Activated CD4-positive, alpha-beta T cell treated with anti-CD3 and anti-CD28 coated beads for 24 hours (primary cell): ENCODE measurements around the gene NPIPA8.
"Not testable (repeated sequence)": the region's sequence is repeated elsewhere in the genome, so short reads cannot be mapped to it uniquely, and the experiment has no call there.

ENCODE experiments used
- DNase-seq, 2 donors: peaks; one replicate each; pipeline ENCODE4 v3.0.0-alpha.2; 2020; ENCODE audit warnings: low read depth in 2 of 2

NPIPA8 gene

DNA sequence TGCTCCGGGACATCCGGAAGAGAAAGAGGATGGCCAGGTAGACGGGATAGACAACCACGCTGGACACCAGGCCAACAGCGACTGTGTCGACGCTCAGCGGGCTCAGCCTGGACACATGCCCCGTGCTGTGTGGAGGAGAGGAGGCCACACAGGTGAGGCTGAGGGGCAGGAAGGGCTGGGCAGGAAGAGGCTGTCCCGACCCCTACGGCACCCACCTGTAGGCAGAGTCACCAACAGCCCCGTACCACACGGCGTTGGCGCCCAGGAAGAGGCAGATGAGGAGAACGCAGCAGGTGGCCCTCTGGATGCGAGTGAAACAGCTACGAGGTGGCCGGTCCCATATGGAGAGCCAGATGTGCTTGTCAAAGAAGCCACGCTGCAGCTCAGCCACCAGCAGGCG is at the start of gene NPIPA8:
Gene NPIPA8, minus strand, starts transcription at position 101 of the 400 bp plus-strand sequence. CDS start 4,074 bp downstream, outside the sequence.
- not testable (repeated sequence) for DNase-seq

GRCh38 chr16:18385285-18385684 is 48.7 kb upstream of the NPIPA8 start:
- not testable (repeated sequence) for DNase-seq

GRCh38 chr16:18384869-18385268 is 48.3 kb upstream of the NPIPA8 start:
- not testable (repeated sequence) for DNase-seq

DNA sequence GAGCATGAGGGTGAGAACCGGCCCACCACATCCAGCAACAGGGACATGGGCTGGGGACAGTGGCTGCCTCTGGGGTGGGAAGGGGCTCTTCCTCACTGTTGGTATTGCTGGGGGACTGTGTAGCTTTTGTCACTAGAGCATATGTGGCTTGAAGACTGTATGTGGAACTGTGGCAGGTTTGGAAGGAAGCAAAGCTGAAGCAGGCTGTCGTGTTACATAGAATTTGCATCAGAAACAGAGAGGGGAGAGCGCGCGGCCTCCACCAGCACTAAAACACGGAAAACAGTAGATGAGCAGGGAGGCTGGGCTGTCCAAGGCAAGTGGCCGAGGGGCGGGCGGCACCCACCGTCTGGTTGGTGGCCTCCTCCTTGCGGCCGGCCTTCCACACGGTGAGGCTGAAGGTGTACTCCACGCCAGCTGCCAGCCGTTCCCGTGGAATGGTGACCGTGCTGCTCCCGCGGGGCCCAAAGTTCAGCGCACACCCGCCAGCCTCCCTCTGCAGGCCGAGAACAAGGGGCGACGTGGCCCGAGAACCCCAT is 47.6 kb upstream of the NPIPA8 start:
- DNase-seq: not testable (repeated sequence)

- DNase-seq: not testable (repeated sequence)
Measured at GRCh38 chr16:18382696-18383095, 46.2 kb upstream of the NPIPA8 start.

DNA sequence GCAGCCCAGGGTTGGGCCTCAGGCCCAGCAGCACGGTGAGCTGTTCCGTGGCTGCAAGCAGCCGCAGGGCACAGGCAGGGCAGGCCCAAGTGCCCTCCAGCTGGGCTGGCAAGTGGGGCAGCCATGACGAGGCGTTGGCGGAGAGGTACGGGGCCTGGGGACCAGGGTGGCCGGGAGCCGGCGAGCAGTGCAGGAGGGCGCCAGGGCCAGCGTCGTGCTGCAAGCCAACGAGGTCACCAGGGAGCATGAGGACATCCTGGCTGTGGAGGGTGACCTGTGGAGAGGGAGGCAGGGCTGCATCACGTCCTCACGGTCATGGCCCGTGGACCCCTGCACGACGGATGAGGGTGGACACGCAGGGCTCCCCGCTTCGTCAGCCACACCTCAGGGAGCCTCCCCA is 11.2 kb upstream of the NPIPA8 start:
- not testable (repeated sequence) for DNase-seq

DNA sequence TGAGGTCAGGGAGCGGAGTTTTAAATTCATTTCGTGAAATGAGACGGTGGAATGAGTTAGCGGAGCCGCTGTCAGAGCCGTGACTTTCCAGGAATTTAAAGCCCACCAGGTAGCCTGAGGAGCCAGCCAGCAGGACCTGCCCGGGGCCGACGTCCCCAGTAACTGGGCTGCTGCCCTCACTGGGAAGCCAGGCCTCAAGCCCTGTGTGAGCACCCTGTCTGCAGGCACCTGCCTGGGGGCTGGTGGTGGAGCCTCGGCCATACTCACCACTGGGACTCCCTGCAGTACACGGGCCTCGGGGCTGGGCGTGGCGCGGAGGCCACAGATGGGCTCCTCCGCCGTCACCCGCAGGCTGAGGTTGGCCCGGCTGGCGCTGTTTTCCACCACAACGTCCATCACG is 10.5 kb upstream of the NPIPA8 start:
- not testable (repeated sequence) for DNase-seq

GRCh38 chr16:18344634-18345033 is 8.1 kb upstream of the NPIPA8 start:
- not testable (repeated sequence) for DNase-seq

- DNase-seq: not testable (repeated sequence)
Measured at GRCh38 chr16:18341986-18342385, 5.5 kb upstream of the NPIPA8 start.

- DNase-seq: not testable (repeated sequence)
Measured at GRCh38 chr16:18341417-18341960, 5.0 kb upstream of the NPIPA8 start.

DNA sequence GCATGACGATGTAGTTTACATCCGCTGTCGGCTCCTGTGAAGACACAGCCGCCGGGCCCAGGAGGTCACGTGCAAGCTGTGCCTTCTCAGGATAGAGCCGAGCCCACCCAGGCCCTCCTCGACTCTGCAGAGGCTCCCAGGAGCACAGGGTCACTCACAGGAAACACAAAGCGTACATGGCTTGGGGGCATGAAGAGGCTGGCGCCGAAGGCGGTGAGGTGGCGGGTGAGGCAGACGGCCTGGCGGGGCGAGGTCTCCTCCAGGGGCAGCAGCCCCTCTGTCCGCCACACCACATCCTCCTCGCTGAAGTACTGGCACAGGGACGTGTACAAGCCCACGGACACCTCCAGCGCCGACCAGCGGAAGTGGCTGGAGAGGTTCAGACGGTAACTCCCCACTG is 2.7 kb upstream of the NPIPA8 start:
- not testable (repeated sequence) for DNase-seq

DNA sequence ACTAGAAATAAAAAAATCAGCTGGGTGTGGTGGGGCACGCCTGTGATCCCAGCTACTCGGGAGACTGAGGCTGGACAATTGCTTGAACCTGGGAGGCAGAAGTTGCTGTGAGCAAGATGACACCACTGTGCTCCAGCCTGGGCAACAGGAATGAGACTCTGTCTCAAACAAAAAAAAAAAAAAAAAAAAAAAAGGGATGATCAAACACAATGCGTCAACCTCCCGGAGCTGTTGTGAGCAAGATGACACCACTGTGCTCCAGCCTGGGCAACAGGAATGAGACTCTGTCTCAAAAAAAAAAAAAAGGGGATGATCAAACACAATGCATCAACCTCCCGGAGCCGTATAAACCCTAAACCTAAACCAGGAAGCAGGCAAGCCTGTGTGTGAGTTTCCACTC is 24.7 kb downstream of the NPIPA8 start:
- not testable (repeated sequence) for DNase-seq

- DNase-seq: not testable (repeated sequence)
Measured at GRCh38 chr16:18309159-18309558, 27.4 kb downstream of the NPIPA8 start.

DNA sequence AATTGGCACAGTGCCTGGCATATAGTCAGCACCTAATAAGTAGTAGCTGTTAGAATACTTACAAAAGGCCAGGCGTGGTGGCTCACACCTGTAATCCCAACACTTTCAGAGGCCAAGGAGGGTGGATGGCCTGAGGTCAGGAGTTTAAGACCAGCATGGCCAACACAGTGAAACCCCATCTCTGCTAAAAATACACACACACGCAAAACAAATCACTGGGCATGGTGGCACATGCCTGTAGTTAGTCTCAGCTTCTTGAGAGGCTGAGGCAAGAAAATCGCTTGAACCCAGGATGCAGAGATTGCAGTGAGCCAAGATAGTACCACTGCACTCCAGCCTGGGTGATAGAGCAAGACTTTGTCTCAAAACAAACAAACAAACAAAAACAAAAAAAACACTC is 29.3 kb downstream of the NPIPA8 start:
- not testable (repeated sequence) for DNase-seq

DNA sequence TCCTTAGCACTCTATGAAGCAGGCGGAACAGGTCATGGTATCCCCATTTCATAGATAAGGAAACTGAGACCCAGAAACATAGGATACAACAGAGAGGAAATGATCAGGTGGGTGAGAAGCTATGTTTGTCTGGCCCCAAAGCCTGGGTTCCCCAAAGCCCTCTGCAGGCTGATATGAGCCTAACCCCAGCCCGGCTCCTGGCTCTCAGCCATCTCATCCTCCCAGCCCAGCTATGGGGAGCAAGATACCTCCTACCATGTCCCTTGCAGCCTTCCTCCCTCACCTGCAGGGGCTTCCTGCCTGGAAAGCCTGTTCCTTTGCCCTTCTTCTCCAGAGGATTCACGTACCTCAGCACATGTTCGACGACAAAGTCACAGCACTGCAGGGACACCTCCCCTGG is 30.5 kb downstream of the NPIPA8 start:
- DNase-seq: not testable (repeated sequence)

DNA sequence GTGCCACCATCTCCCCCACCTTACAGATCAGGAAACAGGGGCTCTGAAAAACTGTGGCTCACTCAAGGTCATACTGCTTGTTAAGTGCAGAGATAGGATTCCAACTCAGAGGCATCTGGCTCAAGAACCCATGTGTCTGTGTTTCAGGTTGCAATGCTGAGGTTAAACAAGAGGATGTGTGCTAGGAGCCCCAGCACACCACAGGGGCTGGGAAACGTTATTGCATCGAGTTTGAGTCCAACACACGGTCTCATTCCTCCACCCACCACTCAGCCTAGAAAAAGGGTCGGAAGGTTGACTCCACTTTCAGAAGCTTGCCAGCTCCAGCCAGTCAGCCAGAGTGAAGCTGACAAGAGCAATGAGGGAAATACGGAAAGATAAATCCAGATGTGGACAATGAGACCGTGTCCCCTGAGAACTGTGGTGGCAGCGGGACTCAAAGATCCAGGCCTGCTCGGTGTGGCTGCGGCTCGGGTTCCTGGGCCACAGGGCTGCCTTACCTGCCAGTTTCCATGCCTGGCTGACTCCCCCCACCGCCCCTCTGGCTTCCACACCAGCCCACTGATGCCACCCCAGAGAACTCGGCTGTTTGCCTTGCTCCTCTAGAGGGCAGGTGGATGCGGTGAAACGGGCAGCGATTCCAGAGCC is 33.4 kb downstream of the NPIPA8 start:
- not testable (repeated sequence) for DNase-seq

DNA sequence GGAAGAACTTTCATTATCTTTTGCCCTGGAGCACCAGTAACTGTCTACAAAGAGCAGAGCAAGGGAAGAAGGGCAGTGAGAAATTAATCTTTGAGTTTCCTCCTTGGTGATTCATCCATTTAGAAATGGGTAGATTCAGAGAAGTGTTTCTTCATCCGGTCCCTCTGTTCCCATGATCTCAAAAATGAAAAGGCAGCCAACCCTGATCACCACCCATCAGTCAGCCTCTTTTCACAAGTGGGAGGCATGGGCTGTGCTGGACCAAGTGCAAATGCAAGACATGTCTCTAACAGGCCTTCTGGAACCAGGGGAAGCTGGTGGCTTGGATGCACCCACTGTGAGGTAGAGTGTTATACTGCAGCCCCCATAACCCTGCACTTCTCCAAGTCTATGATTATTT is 38.8 kb downstream of the NPIPA8 start:
- DNase-seq: not testable (repeated sequence)

GRCh38 chr16:18296931-18297330 is 39.6 kb downstream of the NPIPA8 start:
- not testable (repeated sequence) for DNase-seq

DNA sequence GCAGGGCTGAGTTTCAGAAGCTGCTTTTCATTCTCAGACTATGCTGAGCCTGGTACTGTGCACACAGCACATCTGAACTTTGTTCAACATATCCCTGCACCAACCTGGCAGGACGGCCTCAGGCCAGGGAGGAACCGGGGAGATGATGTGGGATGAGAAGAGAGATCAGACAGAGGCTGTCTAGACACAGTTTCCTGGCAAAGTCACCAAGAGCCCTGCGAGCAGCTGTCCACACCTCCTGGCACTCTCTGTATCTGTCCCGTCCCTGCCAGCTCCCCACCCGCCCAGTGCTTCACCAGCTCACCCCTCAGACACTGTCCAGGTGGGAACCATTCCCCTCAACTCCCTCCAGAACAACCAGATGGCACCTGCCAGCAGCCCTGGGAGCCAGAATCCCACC is 42.2 kb downstream of the NPIPA8 start:
- not testable (repeated sequence) for DNase-seq

DNA sequence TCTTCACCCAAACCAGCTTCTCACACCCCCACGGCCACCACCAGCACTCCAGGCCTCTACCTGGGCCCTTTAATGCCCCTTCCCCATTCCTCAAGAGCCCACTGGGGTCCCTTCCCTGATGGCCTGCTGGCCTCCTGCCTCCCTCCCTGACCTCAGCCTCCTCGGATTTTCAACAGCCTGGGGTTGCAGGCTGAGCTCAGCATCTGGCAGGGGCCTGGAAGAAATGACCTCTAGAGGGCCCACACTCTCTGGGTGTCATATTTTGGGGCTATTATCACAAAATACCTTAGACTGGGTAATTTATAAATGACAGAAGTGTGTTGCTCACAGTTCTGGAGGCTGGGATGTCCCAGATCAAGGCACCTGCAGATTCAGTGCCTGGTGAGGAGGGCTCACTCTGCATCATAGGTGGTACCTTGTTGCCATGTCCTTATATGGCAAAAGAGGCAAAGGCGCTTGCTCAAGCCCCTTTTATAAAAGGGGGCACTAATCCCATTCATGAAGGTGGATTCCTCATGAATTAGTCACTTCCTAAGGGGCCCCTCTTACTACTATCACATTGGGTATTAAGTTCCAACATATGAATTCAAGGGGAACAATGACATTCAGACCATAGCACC is 43.1 kb downstream of the NPIPA8 start:
- not testable (repeated sequence) for DNase-seq

DNA sequence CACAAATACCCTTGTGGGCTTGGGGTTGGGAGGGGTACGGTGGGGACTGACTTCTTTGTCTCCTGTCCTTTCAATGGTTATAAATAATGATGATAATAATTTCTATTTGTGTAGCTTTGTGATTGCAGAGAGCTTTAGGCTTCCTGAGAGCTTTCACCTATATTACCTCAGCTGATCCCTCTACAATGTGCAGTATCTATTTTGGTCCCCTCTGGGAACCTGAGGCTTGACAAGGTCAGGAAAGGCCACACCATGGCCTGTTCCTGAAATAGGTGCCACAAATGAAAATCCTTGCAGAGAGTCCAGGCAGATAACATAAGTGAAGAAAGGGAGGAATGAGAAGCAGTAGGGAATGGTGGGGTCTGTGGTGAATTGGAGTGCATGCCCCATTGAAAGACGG is 45.6 kb downstream of the NPIPA8 start:
- not testable (repeated sequence) for DNase-seq

DNA sequence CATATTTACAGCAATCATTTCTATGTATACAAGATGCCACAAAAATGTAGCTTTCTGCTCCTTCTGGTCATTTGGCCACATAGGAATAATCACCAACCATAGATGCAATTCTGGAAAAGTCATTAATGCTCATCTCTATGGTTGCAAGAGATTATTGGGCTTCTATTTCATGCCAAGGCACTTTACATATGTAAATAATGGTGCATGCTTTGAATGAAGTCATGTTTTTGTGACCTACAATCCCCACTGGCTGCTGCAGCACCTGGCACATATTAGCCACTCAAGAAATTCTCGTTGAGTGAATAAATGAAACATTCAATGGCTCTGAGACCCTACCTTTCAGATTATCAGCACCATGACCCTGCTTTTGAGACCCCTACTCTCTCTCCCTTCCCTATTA is 50.2 kb downstream of the NPIPA8 start:
- not testable (repeated sequence) for DNase-seq

DNA sequence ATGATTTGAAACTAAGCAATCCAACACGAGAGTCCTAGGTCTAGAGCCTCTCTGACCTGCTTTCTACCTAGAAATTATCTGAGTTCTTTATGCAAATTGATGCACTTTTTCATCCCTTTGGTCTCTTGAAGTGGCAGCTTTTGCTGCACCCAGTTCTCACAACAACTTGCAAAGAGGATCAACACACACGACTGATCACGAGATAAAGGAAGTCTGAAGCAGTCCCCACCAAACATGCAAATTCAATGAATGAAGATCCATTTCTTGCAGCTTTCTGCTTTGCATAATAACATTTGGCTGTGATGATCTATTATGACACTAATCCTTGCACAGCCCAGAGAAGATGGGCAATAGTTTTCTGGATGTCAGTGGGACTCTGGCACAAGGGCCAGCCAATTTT is 56.2 kb downstream of the NPIPA8 start:
- DNase-seq: not testable (repeated sequence)
